GM19023 (cell line): ENCODE results near the gene NKX2-1.

Experiments
- ATAC-seq: cut with Tn5 transposase; IDR thresholded peaks from one replicate; pipeline ENCODE4 v1.9.1; 2021; ENCODE audit warnings: mild to moderate bottlenecking, moderate library complexity; ENCODE audit not compliant: unreplicated experiment

NKX2-1 gene

DNA sequence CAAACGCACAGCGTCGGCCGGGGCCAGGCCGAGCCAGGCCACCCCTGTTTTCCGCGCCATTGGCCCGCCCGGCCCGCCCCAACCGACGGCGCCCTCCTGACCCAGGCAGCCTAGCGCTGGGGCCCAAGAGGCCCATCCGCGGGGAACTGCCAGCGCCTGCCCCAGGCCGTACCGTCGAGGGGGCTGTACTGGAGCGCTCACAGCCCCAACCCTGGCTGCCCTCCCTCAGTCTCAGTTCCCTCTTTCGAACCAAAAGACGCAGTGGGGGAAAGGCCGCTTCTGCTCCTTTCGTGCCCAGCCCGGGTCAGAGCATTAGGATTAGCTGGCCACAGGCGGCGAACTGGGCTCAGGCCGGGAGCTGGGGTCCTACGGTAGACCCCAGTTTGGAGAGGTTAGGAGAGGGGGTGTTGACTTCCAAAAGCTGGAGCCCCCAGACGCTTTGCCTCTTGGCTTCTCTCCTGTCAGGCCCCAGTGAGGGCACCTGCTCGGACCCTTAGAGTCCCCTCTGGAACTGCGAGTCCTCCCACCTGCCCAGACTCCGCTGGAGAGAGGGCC is 1.9 kb downstream of the NKX2-1 start:
- ATAC-seq: no peak

DNA sequence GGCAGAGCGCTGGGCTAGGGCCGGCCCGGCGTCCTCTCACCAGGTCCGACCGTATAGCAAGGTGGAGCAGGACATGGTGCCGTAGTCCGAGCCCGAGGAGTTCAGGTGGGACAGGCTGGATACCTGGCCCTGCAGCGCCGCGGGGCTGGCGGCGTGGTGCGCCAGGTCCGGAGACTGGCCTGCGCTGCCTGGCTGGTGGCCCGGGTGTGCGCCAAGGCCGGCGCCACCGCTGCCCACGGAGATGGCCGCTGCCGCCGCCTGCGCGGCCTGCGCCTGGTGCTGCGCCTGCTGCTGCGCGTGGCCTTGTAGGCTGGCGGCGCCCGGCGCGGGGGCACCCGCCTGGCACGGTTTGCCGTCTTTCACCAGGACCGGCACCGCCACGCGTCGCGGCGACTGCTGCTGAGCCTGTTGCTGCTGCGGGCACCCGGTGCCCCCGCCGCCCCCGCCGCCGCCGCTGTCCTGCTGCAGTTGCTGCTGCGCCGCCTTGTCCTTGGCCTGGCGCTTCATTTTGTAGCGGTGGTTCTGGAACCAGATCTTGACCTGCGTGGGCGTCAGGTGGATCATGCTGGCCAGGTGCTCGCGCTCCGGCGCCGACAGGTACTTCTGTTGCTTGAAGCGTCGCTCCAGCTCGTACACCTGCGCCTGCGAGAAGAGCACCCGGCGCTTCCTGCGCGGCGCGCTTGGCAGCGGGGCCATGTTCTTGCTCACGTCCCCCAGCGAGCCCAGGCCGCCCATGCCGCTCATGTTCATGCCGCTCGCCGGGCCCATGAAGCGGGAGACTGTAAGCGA is 2.6 kb downstream of the NKX2-1 start:
- no peak for ATAC-seq

DNA sequence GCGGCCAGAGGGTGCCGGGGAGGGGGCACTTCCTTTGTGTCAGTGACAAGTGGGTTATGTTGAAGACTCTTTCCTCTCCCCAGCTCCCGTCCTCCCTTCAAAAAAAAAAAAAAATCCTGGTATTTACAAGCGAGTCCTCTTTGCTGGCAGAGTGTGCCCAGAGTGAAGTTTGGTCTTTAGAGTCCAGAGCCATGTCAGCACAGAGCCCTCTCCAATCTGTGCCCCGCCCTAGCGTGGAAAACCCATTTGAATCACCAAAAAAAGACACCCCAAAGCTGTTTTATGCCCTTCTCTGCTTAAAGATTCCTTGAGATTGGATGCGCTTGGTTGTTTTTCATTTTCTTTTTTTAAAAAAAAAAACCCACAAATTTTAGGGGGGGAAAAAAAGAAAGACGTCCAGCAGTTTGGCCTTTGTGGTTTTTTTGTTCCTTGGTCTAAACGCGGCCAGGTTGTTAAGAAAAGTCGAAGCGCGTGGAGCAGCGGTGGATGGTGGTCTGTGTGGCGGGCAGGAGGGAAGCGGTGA is 3.3 kb downstream of the NKX2-1 start:
- no peak for ATAC-seq

DNA sequence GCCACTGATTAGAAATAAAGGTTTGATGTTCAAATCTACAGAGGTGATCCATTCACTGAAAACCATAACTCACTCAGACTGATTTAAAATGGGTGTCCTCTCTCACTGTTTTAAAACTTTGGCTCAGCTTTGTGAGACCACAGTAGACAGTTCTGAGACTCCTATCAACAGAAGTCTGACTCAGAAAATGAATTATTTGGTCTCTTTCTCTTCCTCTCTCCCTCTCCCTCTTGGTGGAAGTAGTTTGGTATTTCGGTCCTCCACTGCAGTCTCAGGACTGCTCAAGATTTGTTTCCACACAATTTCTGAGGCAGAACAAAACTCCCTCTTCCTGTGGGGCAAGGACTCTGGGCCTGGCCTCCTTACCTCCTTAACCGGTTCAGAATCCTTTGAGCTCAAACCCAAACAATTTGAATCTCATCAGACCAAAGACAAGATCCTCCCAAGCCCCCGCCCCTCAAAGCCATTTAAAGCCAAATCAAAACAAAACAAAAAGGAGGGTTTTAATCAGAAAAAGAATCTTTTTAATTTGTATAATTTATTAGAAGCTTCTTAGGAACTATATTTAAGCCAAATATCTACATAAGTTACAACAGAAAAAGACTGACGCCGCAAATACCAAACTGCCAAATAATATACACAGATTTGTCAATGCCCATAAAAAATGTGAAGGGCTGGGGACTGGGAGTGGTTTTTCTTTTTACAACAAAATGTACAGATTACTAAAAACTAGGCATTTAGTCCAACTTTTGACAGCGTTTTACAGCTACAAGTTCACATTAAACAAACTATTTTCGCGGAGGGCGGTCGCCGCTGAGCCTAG is 3.9 kb downstream of the NKX2-1 start:
- no peak for ATAC-seq

DNA sequence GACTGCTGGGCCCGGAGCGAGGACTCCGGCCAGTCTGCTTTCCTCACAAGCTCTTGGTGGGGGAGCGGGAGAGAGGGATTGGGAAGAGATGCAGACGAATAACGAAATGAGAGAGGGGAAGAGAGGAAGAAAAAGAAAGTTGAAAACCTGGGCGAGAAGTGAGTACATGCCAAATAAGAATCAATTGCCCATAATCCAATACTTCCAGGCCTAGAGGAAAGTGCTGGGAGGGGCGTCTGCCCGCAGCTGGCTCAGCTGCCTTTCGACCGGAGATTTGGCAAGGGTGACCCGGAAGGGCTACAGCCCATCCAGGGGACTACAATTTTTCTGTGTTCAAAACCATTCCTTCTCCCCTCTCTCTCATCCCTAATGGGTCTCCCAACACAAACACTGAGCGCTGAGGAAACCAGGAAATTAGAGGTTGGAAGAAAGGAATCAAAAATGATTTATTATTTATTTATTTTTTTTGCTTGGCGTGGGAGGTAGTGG is 4.9 kb downstream of the NKX2-1 start:
- ATAC-seq: no peak

DNA sequence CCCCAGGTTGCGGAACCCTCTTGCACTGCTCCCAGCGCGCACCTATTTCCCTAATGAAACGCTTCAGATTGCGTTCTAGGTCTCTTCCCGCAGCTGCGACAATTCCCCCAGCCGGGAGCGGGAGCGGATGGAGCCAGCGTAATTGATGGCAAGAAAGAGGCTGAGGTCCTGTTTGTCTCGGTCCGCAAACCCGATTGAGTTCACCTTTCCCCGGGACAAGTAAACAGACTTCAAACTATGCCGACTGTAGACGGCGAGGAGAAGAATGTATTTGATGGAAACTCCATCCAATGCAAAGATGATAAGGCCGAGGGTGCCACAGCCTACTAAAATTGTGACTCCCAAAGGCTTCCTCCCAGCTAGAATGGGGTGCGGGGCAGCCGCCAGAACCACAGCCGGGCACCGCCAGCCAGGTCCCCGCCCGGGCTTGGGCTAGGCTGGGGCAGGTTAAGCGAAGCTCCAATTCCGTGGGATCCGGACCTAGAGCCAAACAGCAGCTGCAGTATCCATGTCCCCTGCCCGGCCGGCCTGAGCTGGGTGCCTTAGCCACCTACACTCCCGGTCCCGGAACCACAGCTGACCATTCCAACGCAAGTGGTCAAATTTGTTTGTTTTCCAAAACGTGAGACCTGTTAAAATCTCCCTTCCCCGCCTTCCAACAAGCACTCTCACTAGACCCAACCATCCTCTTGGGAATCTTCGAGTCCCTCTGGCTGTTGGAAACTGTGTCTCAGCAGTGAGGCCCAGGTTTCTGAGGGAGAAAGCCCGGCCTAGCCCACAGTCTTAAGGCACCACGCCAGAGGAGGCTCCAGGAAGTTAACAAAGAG is 5.5 kb downstream of the NKX2-1 start:
- no peak for ATAC-seq

DNA sequence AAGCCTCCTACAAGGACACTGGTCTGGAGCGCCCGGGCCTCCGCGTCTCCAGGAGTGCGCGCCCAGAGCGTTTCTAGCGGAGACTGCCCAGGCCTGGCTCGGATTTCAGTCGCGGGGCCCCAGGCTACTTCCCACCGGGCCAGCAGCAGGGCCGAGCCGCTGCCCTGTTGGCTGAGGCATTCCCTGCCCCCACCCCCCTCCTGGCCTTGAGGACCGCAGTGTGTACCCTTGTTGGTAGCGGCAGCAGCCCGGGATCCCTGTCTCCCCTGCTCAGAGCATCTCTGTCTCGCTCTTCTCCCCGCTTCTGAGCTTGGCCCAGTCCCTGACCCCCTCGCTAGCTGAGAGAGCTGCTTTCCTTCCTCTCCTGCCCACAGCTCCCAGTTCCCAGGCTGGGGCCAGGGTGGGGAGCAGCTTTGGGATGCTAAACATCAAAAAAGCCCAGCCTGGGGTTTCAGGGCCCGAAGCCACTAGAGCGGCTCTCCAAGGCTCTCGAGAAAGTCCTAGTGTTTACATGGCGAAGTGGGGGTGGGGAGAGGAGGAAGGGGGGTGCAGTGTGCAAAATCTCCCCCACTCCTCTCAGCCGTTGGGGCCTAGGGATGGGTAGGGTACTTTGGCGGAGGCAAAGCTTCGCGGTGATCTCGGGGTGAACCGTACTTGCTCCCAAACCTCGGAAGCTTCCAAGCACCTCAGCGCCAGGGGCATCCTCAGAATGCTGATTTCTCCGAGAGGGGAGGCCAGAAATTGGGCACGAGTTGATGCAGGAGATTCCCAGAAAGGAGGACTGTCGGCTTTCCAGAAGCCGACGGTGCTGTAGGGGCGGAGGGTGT is 6.4 kb downstream of the NKX2-1 start:
- ATAC-seq: no peak

DNA sequence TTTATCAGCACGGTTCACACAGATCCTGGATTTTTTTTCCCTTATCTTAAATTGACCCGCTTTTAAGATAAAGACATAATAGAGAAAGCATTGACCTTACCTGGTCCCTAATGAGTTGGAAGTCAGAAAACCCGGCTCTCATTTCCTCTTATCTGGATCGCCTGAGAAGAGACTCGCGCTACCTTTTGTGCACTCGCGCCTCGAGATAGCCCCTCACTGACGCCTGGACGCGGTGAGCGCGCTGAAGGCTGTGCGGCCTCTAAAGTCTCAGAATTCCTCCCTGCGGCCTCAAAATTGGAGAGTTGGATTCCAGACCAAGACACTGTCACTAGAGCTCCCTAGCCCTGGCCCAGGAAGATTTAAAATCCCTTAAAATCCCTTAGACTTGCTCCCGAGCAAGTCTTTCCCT is 7.0 kb downstream of the NKX2-1 start:
- ATAC-seq: no peak

DNA sequence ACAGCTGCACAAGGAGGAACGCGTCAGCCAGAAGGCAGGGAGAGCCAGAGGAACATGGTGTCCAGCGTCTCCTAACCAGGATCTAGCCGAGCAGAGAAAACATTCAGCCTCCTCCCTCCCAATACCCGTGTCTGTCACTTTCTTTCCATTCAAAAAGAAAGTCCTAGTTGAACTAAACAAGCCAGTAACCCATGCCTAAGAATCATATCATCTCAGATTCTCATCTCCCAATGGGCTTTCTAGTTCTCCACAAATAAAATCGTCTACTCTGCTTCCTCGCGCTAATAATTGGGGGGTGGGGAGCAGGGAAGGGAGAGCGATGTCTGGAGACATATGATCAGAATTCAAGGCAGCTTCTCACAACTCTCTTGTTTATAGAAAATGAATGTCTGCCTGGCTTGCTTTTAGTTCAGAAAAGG is 7.4 kb downstream of the NKX2-1 start:
- ATAC-seq: no peak

DNA sequence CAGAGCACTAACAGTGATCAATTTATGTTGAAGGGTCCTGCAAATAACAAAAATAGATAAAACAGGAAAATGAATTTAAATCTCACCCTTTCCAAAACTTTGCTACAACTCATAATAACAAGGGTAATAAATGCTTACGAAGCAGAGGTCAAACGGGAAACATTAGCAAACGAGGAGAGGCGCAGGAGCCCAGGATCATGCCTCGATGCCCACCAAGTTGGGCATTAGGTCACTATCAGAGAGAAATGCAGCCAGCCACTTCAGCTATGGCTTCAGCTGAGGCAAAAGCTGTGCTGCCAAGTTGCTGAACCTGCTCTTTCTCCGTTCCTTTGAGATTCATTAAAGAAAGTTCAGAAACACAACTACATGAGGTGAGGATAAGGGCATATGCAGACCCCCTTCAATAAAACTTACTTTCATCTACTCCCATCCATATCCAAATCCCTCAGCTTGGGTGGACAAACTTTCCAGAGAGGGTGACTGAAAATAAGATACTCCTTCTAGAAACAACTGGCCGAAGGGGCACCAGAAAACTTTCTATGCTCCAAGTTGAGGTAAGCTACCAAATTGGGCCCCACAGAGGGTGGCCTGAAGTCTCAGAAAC is 7.9 kb downstream of the NKX2-1 start:
- no peak for ATAC-seq

DNA sequence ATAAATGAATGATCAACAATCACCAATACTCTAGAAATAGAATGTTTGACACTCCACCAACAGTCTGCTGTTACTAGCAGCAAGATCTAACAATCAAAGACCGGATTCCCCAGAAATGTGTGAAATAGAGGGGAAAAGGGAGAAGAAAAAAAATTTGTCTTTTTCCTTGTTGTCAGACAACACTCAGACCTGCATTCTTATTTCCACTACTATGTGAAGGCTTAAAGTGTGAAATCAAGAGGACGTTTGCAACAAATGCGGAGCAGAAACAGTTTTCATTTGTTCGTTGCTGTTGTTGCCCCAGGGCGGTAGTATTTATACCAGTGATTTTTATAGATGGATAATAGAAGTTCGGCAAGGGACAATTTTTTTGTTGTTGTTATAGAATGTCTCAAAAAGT is 9.2 kb downstream of the NKX2-1 start:
- no peak for ATAC-seq

DNA sequence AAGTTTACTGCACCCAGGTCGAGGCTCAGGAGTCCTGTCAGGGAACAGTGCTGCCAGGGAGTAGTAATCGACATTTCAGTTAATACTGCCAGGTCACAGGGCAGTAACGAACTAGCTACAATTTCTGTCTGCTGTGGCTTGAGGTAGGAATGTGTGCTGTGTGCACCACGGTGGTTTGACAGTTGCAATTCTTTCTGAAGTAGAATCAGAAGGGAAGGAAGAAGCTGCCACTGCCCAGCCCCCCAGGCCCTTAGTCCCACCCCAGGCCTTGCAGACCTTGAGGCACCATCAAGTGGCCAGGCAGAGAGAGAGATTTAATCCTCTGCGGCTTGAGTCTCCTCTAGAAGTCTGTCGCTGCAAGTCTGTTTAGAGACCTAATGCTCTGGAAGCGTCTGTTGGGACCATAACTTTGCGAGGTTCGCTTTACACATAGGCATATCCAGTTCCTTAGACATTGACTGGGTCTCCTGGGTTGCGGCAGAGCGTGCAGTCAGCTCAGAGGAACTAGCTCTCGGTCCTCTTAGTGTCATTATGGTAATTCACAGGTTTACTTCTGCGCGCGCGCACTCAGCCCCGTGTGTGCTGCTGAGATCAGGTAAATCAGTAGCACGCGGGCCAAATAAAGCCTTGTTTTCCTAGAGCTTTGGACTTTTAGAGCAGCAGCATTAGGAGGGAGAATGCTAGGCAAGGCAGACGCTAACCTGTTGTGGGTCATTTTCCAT is 9.8 kb downstream of the NKX2-1 start:
- no peak for ATAC-seq

DNA sequence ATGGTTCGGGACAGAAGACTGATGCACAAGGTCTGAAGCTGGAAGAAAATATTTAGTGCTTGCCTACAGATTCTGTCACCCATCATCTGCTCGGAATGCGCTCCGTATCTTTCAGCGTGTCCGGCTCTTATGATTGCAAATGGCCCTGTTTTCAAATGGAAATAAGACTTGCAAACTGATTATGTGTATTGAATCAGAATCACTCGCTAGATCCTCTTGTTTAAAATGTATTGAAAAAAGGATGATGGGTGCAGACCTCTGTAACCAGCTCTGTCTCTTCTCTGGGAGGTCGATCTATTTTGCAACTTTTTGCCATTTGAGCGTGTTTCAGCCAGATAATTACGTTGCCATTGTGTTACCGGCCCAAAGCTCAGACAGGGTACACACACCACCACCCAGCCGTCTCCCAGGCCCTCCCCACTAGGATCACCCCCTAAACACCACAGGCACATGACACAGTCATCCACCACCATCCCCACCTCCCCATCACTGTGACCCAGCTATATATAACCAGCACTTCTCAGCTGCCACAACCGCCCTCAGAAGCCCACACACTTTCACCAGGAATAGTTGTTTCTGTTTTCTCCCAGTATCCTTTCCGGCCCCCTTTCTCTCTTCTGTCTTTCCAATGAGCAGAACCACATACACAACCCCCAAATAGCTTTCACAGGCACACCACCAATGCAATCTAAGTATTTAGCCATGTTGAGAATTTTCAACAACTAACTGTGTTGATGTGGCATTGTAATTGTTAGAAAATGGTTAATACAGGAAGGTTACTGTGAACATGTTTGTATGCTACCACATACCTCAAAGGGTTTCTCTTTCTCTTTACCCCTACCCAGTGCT is 10.7 kb downstream of the NKX2-1 start:
- no peak for ATAC-seq

DNA sequence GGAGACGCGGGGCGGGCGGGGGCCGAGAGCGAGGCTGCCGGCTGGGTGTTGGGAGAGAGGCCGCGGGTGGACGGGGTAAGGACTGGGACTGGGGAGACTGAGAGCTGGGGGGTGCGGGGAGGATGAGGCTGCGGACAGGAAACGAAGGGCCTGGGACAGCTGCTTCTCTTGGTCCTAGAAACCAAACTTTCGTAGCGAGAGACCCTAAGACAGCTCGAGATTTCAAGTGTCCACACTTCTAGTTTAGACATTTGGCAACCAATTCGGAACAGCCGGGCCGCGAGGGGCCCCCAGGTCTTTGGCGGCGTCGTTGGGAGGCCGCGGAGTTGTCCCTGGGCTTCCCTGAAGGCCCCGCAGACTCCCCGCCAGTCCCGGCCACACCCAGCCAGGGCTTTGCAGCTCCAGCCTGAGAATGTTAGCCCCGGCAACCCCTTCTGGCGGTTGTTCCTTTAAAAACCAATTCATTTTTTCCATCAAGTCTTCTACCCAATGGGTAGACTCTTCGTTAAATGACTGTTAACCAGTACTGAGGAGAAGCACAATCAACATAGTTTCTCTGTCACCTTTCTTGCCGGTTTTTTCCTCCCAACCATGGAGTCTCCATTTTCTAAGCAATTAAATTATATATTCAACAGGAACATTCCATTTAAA is 11.5 kb downstream of the NKX2-1 start:
- ATAC-seq: no peak

DNA sequence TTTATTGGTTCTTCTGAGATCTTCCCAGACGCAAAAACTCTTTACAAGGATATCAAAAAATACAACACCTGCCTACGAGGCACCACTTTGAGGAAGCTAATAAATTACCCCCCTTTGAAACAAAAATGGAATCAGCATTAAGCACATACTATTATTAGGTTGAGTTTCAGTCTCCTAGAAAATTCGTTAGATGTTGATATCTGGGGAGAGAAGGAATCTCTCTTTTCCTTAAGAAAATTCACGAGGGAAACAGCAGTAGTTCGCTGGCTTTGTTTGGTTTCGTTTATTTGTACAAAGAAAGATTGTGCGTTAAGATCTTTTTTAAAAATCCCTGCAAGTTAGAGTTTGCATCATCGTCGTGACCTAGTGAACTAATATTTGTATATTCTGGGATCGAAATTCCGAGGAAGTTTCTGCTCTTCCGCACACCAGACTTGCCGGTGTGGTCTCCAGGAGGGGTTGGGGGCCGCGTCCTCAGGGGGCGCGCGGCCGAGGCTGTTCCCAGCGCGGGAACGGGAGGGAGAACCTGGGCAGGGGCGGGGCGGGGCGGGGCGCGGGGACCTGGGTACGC is 12.1 kb downstream of the NKX2-1 start:
- no peak for ATAC-seq

DNA sequence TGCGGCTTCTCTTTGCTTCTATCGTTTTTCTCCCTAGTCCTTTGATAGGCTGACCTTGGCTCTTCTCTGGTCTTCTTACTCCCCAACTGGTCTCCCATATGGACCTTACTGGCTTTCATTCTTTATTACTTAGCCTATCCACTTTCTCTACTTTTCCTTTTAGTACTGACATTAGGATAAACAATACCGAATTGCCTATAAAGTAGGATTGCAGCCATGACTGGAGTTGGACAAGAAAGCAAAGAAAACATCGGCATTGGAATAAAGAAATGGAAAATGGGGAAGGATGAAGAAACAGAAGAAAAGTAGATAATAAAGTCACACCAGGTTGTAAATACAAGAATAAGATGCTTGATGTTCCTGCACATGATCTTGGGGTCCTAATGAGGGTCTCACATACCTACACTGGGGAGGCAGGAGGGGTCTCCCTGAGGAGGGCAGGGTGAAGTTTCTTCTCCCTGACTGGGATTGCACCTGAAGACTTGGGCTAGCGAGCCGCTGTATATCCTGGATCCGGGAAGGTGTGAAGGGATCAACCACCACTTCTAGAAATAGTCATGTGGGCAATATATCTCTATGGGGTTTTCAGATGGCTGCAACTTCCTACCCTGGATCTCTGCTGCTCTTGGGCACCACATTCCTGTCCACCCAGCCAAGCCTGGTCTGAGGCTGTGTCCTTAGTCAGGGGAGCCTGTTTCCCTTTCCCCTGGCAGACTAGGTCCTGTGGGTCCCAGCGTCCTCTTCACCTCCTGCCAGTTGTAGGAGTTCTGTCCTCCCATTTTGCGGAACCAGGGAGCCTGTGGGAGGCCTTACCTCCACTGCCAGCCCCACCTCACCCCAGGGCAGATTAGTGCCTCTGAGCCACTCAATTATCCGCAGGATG is 13.1 kb downstream of the NKX2-1 start:
- no peak for ATAC-seq
